Measurements from ENCODE around the gene IL12RB2. TPM values are rescaled to one million over a fixed set of nuclear protein-coding genes. Genes with fewer than 3 reads are reported as not detected.

Gene IL12RB2
- total RNA-seq, 6 experiments from 2014 or later: not detected

DNA sequence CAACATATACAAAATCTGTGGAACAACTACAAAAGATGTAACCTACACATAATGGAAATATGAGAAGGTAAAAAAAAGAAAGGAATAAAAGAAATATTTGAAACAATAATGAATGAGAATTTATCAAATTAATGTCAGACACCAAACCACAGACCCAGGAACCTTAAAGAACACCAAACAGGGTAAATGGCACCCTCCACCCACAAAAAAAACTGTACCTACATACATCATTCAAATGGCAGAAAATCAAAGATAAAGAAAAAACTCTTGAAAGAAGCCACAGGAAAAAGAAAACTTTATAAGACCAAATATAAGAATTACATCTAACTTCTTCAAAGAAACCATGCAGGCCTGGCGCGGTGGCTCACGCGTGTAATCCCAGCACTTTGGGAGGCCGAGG, 54.0 kb downstream of the IL12RB2 start:
- DNase-seq: no peak
- Mint-ChIP-seq H3K36me3 (ENCODE audit: low read depth) (no peaks in the 10 kb centered on the region), H3K27ac (no peak overlapping the region), H3K9me3 (no peaks in the 10 kb centered on the region), H3K27me3 (ENCODE audit: insufficient read depth) (no peaks in the 10 kb centered on the region; the same call in 1 of the 2 replicates), H3K4me1 (ENCODE audit: low read depth) (peaks cover 3% of the 10 kb centered on the region), H3K4me3 (no peak overlapping the region)
- TF ChIP-seq, protein P1, sequence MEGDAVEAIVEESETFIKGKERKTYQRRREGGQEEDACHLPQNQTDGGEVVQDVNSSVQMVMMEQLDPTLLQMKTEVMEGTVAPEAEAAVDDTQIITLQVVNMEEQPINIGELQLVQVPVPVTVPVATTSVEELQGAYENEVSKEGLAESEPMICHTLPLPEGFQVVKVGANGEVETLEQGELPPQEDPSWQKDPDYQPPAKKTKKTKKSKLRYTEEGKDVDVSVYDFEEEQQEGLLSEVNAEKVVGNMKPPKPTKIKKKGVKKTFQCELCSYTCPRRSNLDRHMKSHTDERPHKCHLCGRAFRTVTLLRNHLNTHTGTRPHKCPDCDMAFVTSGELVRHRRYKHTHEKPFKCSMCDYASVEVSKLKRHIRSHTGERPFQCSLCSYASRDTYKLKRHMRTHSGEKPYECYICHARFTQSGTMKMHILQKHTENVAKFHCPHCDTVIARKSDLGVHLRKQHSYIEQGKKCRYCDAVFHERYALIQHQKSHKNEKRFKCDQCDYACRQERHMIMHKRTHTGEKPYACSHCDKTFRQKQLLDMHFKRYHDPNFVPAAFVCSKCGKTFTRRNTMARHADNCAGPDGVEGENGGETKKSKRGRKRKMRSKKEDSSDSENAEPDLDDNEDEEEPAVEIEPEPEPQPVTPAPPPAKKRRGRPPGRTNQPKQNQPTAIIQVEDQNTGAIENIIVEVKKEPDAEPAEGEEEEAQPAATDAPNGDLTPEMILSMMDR (IDR thresholded peaks at IDR 0.05): no peak

GRCh38 chr1:67367370-67368045, 59.8 kb downstream of the IL12RB2 start:
- H3K9me3 Mint-ChIP-seq: no peaks in the 10 kb centered on the region
- H3K4me1 Mint-ChIP-seq (ENCODE audit: low read depth): peaks cover 21% of the 10 kb centered on the region
- H3K27me3 Mint-ChIP-seq (ENCODE audit: insufficient read depth): no peaks in the 10 kb centered on the region; the same call in 1 of the 2 replicates
- no peaks in the 10 kb centered on the region for H3K36me3 Mint-ChIP-seq (ENCODE audit: low read depth)
- H3K4me3 Mint-ChIP-seq: no peak overlapping the region
- DNase-seq: no peak
- no peak overlapping the region for H3K27ac Mint-ChIP-seq
- TF ChIP-seq, protein P1 (IDR thresholded peaks at IDR 0.05): no peak

GRCh38 chr1:67368046-67368514, 60.4 kb downstream of the IL12RB2 start:
- H3K27me3 Mint-ChIP-seq (ENCODE audit: insufficient read depth): no peaks in the 10 kb centered on the region; the same call in 1 of the 2 replicates
- no peaks in the 10 kb centered on the region for H3K36me3 Mint-ChIP-seq (ENCODE audit: low read depth)
- peaks cover 24% of the 10 kb centered on the region for H3K4me1 Mint-ChIP-seq (ENCODE audit: low read depth)
- no peak for DNase-seq
- H3K4me3 Mint-ChIP-seq: no peak overlapping the region
- H3K27ac Mint-ChIP-seq: no peak overlapping the region
- TF ChIP-seq, protein P1 (IDR thresholded peaks at IDR 0.05): no peak
- H3K9me3 Mint-ChIP-seq: no peaks in the 10 kb centered on the region

DNA sequence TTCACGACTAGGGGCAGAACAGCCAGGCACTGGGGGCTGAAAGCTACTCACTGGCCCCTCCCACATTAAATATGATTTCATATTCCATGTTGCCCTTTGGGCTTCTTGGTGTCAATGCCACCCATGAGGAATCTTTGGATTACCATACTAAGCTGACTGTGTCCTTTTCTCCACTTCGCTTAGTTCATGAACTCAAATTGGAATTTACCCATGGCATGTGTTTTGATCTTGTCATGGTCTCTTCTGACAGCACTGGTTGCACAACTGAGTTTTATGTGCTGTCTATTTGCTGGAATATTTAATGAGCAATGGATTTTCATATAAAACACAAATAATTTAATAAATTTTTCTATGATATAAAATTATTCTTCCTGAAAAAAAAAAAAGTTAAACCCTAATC, 63.4 kb downstream of the IL12RB2 start:
- peak overlapping the region; percentile 73; the same call in 1 of the 2 replicates for H3K27ac Mint-ChIP-seq
- no peak for DNase-seq
- TF ChIP-seq, protein P1 (IDR thresholded peaks at IDR 0.05): no peak
- H3K36me3 Mint-ChIP-seq (ENCODE audit: low read depth): no peaks in the 10 kb centered on the region
- no peak overlapping the region for H3K4me3 Mint-ChIP-seq
- no peaks in the 10 kb centered on the region for H3K9me3 Mint-ChIP-seq
- peaks cover 24% of the 10 kb centered on the region for H3K4me1 Mint-ChIP-seq (ENCODE audit: low read depth)
- no peaks in the 10 kb centered on the region; the same call in 1 of the 2 replicates for H3K27me3 Mint-ChIP-seq (ENCODE audit: insufficient read depth)

DNA sequence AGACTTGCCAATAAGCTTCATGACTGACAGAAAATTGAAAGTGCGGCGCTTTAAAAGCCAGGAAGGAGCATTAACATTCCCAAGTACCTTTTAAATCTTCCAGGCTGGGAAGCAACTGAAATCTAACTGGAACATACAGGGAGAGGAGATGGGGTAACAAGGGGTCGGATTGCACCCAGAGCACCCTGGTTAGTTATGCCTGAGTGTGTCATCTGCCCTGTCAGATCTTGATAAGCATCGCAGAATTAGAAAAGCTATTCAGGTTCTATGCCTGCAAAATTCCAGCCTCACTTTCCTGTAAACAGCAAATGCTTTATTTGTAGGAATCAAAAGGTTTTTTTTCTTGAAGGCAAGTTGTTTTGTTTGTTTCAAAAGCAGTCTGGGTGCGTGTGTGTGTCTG, 64.0 kb downstream of the IL12RB2 start:
- no peak overlapping the region for H3K4me3 Mint-ChIP-seq
- H3K4me1 Mint-ChIP-seq (ENCODE audit: low read depth): peaks cover 24% of the 10 kb centered on the region
- TF ChIP-seq, protein P1 (IDR thresholded peaks at IDR 0.05): no peak
- H3K36me3 Mint-ChIP-seq (ENCODE audit: low read depth): no peaks in the 10 kb centered on the region
- peak overlapping the region; percentile 73 for H3K27ac Mint-ChIP-seq
- no peaks in the 10 kb centered on the region; the same call in 1 of the 2 replicates for H3K27me3 Mint-ChIP-seq (ENCODE audit: insufficient read depth)
- H3K9me3 Mint-ChIP-seq: no peaks in the 10 kb centered on the region
- DNase-seq: peak; percentile 51

All from HFFc6 (cell line).